GM13976 (cell line): Measurements from ENCODE around the gene PRKAG3.
"Not testable (repeated sequence)": the region's sequence is repeated elsewhere in the genome, so short reads cannot be mapped to it uniquely, and the experiment has no call there.

Experiments used
- DNase-seq: peaks from one replicate; pipeline ENCODE4 v3.0.0; 2012; ENCODE audit warnings: low spot score
- CTCF ChIP-seq: IDR thresholded peaks from 2 replicates; pipeline ENCODE4 v1.5.1; 2012; ENCODE audit warnings: borderline replicate concordance, mild to moderate bottlenecking; ENCODE audit not compliant: insufficient read depth; ENCODE audit errors: extremely low read depth, missing control alignments, control extremely low read depth
- in situ Hi-C: fragments of 300-500 bp; cut with MboI; formaldehyde crosslinking; loops from one replicate; pipeline ENCODE4 v1.12.0; 2022; ENCODE audit warnings: low sequenced_read_pairs, mixed read lengths, inconsistent platforms; ENCODE audit not compliant: unreplicated experiment

PRKAG3 gene

DNA sequence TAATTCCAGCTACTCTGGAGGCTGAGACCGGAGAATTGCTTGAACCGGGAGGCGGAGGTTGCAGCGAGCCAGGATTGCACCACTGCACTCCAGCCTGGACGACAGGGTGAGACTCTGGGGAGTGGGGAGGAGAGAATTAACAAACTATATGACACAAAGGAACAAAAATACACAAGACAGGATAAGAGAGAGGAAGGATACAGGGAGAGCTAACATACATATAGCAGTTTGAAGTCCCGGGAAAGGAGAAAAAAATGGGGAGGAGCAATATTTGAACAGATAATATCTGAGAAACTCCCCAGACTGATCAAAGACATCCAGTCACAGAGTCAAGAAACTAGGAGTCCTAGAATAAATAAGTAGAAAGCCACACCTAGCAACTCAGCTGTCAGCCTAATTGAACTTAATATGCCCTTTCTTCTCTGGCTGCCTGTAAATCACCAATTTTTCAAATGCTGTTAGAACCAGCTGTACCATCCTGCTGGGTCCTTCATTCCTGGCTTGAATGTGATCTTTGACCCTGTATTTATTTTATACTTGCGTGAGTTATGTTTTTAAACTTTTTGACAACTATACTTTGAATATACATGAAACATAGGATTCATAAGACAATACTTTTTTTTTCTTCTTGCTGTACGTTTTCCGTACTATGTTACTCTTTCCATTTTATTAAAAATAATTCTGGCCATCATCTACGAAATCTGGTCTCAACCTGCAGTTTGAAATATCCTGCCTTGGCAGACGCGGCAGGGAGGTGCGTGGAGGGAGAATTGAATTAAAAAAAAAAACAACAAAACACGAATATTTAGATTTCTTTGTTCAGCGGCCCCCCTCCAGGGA, 50.5 kb downstream of the PRKAG3 start:
- TF ChIP-seq CTCF: no peak
- in situ Hi-C loops: no loop called here
- DNase-seq: no peak

DNA sequence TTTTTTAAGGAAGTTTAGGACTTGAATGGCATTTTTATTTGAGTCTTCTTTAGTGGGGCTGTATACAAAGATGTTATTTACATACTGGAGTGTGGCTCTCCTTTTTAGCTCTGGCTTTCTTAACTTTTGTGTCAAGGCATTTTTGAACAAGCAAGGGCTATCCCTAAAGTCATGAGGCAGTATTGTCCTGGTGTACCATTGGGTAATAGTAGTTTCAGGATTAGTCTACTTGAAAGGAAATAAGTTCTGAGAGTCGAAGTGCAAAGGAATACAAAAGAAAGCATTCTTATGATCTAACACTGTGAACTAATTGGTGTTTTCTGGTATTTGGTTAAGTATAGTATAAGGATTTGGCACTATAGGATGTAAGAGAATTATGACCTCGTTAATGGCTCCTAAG, 51.6 kb downstream of the PRKAG3 start:
- in situ Hi-C loops: no loop called here
- peak; percentile 45 for DNase-seq
- no peak for TF ChIP-seq CTCF

DNA sequence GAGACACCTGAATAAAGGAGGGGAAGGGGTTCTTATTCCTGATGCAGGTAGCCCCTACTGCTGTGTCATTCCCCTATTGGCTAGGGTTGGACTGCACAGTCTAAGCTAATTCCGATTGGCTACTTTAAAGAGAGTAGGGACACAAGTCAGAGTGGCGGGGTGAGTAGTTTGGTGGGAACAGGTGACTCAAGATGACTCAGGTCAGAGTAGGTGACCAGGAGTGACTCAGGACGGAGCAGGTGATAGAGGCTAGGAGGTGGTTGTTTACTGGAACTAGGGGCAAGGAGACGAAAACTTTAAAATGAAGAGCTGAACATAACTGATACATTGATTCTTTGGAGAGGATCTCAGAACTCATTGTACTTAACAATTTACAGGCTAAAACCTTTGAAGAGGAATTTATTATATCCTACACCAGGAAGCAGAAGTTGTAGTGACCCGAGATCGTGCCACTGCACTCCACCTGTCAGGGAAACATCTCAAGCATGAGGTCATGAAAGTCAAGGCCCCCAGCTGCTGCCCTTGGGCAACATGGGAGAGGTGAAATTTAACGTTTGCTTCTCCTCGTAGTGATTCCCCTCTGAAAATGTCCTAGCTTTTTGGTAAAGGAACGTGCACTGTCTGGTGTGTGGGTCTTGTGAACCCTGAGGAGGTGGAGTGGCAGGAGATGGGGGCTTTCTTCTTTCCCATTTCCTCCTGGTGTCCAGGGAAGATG, 54.2 kb downstream of the PRKAG3 start:
- no peak for DNase-seq
- TF ChIP-seq CTCF: no peak
- in situ Hi-C loops: no loop called here

DNA sequence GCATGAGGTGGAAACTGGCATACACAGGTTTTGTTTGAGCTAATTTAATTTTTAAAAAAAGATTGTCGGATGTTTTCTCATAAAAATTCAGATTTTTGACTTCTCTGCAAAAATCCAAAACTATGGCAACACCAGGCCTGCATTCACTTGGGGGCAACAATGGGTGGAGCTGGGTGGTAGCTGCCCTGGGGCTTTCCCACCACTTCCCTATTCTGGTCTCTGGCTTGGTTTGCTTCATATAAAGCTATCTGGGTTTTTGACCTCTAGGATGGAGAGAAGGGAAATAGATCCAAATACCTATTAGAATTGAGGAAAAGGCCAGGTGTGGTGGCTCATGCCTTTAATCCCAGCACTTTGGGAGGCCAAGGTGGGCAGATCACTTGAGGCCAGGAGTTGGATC, 55.1 kb downstream of the PRKAG3 start:
- no peak for DNase-seq
- TF ChIP-seq CTCF: no peak
- in situ Hi-C loops: no loop called here

- in situ Hi-C loops: no loop called here
- no peak for TF ChIP-seq CTCF
- no peak for DNase-seq
Measured at GRCh38 chr2:218773881-218774280, 57.7 kb downstream of the PRKAG3 start.

GRCh38 chr2:218772759-218773158, 58.8 kb downstream of the PRKAG3 start:
- DNase-seq, in situ Hi-C loops: not testable (repeated sequence)
